ENCODE data around the gene ZNF670.

ZNF670 gene

DNA sequence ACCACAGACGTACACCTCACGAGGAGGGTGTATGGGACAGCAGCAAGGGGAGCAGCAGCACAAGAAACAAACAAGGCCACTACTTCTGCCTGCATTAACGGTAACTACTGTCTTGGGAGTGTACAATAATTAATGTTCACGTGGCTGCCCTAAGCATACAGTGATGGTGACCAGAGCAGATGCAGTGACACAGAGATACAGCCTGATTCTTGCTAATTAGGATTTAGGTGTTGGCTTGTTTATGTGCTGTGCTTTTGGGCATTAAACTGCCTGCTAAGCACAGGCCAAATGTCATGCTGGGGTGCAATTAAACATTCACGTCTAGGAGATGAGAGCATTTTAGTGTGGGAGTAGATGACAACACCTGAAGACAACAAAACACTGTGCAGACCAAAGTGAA lies 18.3 kb upstream of the ZNF670 start:
- H3K27ac ChIP-seq = no peak overlapping the region
- no peak for TF ChIP-seq ZFX (IDR thresholded peaks at IDR 0.05; ENCODE audit: borderline replicate concordance)
- TF ChIP-seq, protein P1, sequence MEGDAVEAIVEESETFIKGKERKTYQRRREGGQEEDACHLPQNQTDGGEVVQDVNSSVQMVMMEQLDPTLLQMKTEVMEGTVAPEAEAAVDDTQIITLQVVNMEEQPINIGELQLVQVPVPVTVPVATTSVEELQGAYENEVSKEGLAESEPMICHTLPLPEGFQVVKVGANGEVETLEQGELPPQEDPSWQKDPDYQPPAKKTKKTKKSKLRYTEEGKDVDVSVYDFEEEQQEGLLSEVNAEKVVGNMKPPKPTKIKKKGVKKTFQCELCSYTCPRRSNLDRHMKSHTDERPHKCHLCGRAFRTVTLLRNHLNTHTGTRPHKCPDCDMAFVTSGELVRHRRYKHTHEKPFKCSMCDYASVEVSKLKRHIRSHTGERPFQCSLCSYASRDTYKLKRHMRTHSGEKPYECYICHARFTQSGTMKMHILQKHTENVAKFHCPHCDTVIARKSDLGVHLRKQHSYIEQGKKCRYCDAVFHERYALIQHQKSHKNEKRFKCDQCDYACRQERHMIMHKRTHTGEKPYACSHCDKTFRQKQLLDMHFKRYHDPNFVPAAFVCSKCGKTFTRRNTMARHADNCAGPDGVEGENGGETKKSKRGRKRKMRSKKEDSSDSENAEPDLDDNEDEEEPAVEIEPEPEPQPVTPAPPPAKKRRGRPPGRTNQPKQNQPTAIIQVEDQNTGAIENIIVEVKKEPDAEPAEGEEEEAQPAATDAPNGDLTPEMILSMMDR (IDR thresholded peaks at IDR 0.05) = no peak

DNA sequence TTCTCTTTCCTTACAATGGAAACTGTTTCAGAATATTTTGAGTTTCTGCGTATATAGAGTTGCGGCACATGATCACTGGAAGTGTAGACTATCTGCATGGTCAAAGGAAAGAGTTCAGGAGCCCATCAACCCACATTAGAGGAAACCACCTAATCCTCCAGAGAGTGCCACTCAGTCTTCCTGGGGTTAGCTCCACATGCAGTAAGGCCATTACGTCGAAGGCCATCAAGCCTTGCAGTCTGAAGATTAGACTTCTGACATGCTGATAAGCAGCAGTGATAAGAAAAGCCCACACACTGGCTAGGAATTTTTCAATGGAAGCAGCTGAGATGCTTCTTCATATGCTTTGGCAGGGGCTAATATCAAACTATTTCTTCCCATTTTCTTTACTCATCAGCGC lies 17.9 kb upstream of the ZNF670 start:
- no peak for TF ChIP-seq ZFX (IDR thresholded peaks at IDR 0.05; ENCODE audit: borderline replicate concordance)
- TF ChIP-seq, protein P1 (IDR thresholded peaks at IDR 0.05) = no peak

DNA sequence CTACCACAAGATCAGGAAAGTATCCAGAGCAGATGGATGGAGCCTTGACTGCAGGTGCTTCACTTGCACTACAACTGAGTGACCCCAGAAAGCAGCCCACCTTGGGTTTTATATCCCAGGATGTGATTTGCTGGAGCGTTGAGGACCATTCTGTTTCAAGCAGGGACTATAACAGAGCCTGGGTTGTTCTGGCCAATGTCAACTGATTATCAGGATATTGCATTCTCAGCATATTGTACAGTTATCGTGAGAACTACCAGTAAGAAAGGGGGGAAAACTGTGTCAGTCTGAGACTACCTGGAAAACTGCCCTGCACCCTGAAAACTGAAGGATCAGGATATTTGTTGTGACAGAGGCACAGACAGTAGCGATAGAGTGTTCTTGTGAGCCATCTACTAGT lies 17.5 kb upstream of the ZNF670 start:
- TF ChIP-seq, protein P1 (IDR thresholded peaks at IDR 0.05) = no peak
- no peak for TF ChIP-seq ZFX (IDR thresholded peaks at IDR 0.05; ENCODE audit: borderline replicate concordance)

More for the DNA sequence above, 17.9 kb upstream of the ZNF670 start:
- no peak overlapping the region for H3K27ac ChIP-seq

DNA sequence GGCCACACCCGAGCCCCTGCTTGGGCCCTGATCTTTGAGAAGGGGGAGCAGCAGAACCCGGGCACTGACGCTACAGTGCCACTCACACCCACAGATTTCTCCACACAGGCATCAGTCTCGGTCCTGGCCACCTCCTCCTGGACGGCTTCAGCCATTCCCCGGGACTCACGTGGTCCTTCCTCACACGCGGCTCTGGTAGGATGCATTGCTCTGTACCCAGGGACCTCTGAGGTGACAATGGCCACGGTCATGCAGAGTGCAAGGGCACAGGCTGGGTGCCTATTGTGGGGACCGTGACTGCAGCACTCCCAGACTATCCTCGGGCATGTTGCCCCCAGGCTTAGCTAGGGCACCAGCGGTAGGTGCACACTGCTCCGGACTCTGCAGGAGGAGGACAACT lies 11.8 kb upstream of the ZNF670 start:
- TF ChIP-seq, protein P1 (IDR thresholded peaks at IDR 0.05) = no peak
- no peak for TF ChIP-seq ZFX (IDR thresholded peaks at IDR 0.05; ENCODE audit: borderline replicate concordance)
- no peak overlapping the region for H3K27ac ChIP-seq

More for the DNA sequence above, 17.5 kb upstream of the ZNF670 start:
- no peak overlapping the region for H3K27ac ChIP-seq

DNA sequence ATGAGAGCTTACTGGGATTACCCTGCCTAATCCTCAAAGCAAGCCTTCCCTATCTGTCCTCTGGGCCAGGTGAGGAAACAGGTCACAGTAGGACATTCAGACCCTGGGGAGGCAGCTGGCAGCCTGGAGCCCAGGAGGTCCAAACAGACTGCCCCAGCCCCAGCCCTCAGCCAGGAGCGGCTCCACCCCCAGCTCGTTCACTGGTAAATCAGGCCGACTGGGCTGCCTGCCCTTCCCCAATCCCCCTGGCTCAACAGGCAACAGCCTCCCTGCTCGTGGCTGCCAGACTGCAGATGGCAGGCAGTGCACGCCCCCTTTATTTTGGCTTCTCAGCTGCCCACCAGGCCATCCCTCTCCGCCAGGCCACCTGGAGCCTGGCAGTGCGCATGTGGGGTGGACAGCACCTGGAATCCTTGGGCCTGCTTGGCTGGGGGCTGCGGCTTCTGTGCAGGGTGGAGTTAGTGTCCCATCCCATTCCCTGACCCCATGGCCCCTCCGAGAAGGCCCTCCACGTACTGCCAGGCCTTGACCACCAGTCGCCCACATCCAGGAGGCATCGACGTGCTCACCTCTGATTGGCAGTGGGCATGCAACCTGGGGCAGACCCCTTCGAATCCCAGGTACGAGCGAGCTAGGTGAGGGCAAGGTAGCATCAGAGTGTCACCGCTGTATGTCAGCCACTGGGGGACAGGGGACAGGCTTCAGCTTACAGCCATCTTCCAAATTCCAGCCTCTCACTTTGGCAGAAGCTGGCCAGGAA lies 11.2 kb upstream of the ZNF670 start:
- H3K27ac ChIP-seq = no peak overlapping the region
- no peak for TF ChIP-seq ZFX (IDR thresholded peaks at IDR 0.05; ENCODE audit: borderline replicate concordance)
- TF ChIP-seq, protein P1 (IDR thresholded peaks at IDR 0.05) = no peak

DNA sequence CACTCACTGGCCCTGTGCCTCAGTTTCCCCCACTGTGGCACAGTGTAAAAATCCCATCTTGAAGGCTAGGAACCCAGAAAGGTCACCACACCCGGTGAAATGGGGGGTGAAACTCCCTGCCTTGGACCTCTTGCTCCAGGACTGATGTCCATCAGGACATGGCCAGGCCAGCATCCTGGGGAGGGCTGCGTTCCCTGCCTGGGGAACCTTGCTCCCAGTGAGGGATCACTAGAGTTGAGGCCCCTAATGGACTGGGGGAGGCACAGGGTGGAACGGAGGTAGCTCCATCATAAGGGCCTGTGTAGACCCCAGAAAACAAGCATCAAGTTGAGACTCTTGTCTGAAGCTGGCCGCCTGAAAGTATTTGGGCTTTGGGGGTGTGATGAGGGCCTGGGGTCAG lies 10.4 kb upstream of the ZNF670 start:
- TF ChIP-seq, protein P1 (IDR thresholded peaks at IDR 0.05) = no peak
- no peak for TF ChIP-seq ZFX (IDR thresholded peaks at IDR 0.05; ENCODE audit: borderline replicate concordance)

DNA sequence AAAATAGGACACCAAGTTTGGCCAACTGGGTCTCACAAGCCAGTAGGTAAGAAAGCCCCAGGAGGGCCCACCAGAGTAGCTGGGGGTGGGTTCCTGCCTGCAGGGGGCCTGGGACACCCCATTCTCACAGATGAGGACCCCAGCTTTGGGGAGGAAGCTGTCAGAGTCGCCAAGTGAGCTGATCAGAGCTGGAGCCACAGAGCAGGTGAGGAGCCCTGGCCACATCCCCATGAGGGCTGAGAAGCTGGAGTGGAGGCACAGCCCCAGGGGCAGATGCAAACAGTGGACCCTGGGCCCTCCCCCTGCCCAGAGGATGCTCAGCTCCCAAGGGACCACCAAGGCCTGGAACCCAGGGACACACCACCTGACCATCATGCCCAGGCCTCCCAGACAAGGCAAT lies 8.6 kb upstream of the ZNF670 start:
- no peak for TF ChIP-seq ZFX (IDR thresholded peaks at IDR 0.05; ENCODE audit: borderline replicate concordance)
- TF ChIP-seq, protein P1 (IDR thresholded peaks at IDR 0.05) = no peak

More for the DNA sequence above, 10.4 kb upstream of the ZNF670 start:
- no peak overlapping the region for H3K27ac ChIP-seq

More for the DNA sequence above, 8.6 kb upstream of the ZNF670 start:
- H3K27ac ChIP-seq = no peak overlapping the region
